Measurements from ENCODE around the gene LIM2.

GRCh38 chr19:51367255-51367564 lies 20.6 kb downstream of the LIM2 start:
- TF ChIP-seq CTCF (IDR thresholded peaks at IDR 0.05) (no peak), NFYB (CRISPR knock-in tag; conservative IDR thresholded peaks at IDR 0.05; ENCODE audit: low read depth) (no peak), GTF2I (CRISPR knock-in tag; conservative IDR thresholded peaks at IDR 0.05) (no peak), SOX15 (CRISPR knock-in tag; IDR thresholded peaks at IDR 0.05) (no peak), ETV6 (CRISPR knock-in tag; IDR thresholded peaks at IDR 0.05) (no peak)
- TF ChIP-seq, protein P1, sequence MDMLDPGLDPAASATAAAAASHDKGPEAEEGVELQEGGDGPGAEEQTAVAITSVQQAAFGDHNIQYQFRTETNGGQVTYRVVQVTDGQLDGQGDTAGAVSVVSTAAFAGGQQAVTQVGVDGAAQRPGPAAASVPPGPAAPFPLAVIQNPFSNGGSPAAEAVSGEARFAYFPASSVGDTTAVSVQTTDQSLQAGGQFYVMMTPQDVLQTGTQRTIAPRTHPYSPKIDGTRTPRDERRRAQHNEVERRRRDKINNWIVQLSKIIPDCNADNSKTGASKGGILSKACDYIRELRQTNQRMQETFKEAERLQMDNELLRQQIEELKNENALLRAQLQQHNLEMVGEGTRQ (CRISPR knock-in tag; IDR thresholded peaks at IDR 0.05), result no peak
- TF ChIP-seq, protein P2, sequence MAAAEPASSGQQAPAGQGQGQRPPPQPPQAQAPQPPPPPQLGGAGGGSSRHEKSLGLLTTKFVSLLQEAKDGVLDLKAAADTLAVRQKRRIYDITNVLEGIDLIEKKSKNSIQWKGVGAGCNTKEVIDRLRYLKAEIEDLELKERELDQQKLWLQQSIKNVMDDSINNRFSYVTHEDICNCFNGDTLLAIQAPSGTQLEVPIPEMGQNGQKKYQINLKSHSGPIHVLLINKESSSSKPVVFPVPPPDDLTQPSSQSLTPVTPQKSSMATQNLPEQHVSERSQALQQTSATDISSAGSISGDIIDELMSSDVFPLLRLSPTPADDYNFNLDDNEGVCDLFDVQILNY (CRISPR knock-in tag; IDR thresholded peaks at IDR 0.05), result no peak

Data from WTC11 (cell line).